GDM1 (cell line): Measurements from ENCODE around the gene HTR3E.

Source experiments
- DNase-seq: peaks from one replicate; lab custom pipeline; 2025; lab: John Stamatoyannopoulos, UW

The HTR3E gene

GRCh38 chr3:184156522-184156955 is 59.7 kb downstream of the HTR3E start:
- DNase-seq, result no peak
